Stimulated activated CD4-positive, alpha-beta T cell treated with anti-CD3 and anti-CD28 coated beads, Interleukin-1b, Interleukin-23, amount 100 ng/mL, for 4 hours (primary cell): Measurements from ENCODE around the gene ZBTB7B.

Source experiments
- DNase-seq, 2 donors: peaks; one replicate each; pipeline ENCODE4 v3.0.0-alpha.2; 2020; ENCODE audit warnings: low read depth in 2 of 2

Gene ZBTB7B

DNA sequence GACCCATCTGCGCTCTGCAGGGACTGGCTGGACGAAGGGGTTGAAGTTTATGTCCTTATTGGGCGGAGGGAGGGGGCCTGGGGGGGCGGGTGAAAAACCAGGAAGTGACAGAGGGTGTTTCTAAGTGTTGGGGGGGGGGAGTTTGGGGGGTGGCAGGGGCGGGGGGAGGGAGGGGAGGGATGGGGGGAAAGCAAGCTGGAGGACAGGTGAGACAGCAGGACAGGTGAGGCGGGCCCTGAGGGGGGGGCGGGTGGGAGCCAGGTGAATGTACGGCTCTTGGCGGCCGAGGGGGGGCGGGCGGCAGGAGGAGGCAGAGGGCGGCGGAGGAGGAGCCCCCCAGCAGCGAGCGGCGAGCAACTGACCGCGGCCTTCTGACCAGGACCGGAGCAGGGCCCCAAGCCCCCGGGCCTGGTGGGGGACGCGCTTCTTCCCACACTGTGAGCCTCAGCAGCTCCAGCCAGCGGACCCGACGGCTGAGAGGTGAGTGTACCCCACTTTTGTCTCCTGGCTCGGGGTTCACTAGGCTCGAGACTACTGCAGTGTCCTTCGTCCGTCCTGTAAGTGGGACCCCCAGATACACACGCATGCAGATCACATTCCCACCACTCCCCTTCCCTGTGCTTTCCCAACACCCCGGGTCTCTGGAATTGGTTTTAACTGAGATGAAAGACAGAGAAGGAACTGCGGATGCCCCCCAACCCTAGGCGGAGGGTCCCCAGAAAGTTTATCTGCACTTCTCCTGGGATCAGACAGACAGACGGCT is at the start of gene ZBTB7B:
Gene ZBTB7B (plus strand): TSS at position 339 of the 763 bp plus-strand sequence. CDS start 11,859 bp downstream, outside the sequence.
- no peak for DNase-seq

- no peak for DNase-seq
These were observed 49.0 kb upstream of the ZBTB7B start for GRCh38 chr1:154953611-154954038.

DNA sequence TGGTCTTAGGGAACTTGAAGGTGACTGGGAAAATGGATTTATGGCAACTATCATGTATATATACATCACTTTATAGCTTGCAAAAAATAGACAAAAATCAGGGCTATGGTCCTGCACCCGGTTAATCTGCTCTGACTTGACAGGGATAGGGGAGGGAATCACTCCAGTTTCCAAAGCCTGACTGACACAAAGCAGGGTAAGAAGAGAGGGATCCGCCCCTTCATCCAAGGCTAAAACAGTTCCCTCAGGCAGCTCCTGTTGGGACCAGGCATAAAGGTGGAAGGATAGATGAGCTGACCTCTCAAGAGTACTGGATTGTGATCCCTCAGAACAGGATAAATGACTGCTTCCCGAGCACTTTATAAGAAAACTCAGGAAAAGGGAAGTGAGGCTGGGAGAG is 48.1 kb upstream of the ZBTB7B start:
- DNase-seq: no peak

GRCh38 chr1:154955039-154955717 is 47.4 kb upstream of the ZBTB7B start:
- DNase-seq: peak; percentile 26 to 51

GRCh38 chr1:154955718-154956543 is 46.7 kb upstream of the ZBTB7B start, which contains the start of gene PBXIP1:
Gene PBXIP1 (minus strand): TSS chr1:154956099. CDS start chr1:154953721, 2,378 bp downstream.
- DNase-seq: peak; percentile 42 to 69

- DNase-seq: no peak
These were observed 46.1 kb upstream of the ZBTB7B start for GRCh38 chr1:154956544-154956941.

- DNase-seq: no peak
These were observed 45.4 kb upstream of the ZBTB7B start for GRCh38 chr1:154957091-154957657.

DNA sequence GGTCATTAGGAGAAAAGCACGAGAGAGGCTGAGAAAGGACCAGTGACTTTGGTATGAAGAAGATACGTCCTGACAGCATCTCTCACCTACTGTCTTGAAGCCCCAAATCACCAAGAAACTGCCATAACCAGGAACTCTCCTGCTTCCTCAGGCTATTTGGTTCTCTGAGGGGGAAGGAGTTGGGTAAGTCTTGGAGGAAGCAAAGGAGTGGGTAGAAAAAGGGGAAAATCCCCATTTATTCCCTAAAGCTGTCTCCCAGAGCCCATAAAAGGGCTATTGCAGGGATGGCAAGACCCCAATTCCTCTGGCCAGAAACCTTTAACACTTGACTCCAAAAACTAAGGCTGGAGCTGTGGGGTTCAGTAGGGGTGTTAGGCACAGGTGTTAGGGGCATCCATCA is 44.6 kb upstream of the ZBTB7B start:
- DNase-seq: no peak

GRCh38 chr1:154958681-154959425 is 43.7 kb upstream of the ZBTB7B start:
- DNase-seq: no peak

DNA sequence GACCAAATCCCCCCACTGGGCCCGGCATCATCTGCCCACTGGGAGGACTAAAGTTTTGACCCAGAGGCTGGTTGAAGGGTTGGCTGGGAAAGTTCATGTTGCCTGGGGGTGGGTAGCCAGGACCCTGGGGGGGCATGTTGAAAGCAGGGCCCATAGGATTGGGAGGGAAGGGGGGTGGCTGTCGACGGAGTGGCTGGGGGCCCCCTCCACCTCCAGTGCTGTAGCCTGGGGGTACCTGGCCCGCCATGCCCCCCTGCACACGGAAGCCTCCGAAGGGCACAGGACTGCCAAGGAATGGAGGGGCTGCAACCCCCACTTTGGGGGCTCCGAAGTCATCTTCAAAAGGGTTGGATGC is 43.2 kb upstream of the ZBTB7B start:
- DNase-seq: no peak

DNA sequence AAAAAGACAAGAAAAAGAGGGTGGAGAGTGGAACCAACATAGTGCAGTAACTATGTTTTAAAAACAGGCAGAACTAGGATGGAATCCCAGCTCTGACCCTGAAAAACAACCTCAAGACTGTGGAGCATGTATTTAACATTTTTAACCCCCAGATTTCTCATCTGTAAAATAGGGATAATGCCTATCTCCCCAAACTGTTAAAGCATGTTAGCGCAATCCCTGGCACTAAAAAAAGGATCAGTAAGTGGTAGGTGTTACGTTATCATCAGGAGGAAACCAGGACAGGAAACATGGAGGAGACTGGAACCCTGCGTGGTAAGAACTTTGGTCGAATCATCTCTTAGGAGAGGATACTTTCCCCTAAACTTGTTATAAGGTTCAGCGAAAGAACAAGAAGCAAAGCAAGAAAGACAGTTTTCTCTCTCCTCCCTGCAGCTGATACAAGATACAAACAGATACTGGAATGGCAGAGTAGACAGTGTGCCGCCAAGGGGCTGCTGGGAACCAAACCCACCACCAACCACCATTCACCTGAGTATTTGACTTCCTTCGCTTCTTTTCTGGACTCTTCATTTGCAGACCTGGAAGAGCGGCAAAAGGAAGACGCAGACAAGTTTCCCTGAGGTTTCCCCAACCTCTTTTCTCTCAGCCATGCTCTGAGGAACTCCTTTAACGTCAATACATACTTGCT is 42.0 kb upstream of the ZBTB7B start:
- DNase-seq: no peak

DNA sequence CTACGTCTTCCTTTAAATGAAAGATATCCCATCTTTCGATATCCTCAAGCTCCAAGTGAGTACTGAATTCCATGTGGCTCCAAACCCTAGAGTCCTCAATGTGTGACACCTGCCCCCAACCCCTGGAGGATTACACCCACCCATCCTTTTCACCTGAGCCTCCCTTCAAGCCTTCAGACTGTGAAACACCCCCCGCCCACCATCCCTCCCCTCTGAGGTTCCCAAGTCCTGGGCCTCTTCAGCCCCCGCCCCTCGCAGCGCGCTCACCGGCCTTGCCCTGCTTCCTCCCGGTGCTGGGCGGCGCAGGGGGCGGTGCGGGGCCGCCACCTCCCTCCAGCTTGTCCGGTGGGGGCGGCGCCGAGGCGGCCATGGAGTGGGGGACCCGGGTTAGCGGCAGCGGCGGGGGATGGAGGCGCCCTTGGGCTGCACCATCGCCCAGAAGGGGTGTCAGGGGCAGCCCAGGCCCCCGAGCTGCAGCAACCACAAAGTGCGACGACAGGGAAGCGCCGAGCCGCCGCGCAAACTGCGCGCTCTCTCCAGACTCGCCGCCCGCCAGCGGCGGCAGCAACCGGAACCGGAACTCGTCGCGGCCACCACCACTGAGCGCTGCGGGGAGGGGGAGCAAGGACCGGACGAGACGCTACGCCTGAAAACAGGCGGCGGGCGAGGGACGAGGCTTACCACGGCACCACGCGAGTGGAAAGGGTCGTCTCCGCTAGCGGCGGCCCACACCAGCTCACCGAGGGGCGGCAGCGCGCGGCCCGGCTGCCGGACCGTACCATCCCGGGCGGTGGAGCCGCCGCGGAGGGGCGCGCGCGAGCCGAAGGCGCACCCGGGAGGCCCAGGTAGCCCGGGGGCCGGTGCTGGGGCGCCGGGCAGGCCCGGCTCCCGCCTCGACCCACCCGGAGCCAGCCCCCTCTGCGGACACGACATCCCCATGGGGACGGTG is 41.1 kb upstream of the ZBTB7B start, which contains the start of gene PYGO2:
Gene PYGO2 (minus strand): TSS at position 576 of the 949 bp plus-strand sequence. CDS start 206 bp downstream, at position 370.
- peak; percentile 66 to 81 for DNase-seq

DNA sequence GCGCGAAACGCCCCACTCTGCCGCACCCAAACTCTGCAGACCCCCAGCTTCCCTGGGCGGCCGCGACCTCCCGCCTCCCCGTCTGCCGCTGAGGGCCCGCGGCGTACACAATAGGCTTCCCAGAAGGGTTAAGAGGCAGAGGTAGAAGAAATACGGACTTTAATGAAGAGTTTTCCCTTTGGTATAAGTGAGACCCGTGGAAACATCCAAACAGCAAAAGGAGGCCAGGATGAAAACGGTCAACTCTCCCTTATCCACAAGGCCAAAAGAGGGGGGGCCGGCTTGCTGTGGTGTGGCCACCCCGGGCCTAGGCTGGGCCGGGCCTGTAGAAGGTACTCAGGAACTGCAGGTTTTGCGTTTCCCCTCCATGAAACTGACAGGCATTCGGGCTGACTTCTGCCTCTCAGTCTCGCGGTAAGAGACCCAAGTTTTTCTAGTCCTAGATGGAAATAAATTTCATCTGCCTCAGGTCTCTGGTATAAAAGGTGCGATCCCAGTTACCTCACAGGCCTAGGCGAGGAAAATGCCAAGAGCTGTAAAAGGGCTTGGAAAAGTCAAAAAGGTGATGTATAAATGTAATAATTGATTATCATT is 40.3 kb upstream of the ZBTB7B start:
- no peak for DNase-seq

DNA sequence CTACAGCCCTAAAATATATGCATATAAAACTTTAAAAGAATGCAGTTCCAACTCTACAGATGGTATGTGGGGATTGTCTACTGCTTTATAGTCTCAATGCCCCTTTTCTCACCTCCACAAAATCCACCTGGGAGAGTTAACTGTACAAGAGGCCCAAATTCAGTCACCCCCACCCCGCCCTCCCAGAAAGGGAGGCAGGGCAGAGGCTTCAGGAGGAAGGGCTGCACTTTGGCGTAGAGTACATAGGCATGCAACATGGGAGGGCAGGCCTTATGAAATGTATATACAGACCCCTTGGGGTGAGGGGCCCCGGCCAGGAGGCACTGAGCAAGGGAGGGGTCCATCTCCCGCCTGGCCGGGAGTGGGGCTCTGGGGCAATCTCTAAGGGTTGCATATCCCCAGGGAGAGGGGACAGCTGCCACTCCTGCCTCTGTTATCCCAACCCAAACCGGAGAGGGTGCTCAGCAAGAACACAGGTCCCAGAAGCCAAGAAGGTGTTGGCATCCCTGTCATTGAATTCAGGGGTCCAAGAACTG is 39.7 kb upstream of the ZBTB7B start:
- DNase-seq: no peak

DNA sequence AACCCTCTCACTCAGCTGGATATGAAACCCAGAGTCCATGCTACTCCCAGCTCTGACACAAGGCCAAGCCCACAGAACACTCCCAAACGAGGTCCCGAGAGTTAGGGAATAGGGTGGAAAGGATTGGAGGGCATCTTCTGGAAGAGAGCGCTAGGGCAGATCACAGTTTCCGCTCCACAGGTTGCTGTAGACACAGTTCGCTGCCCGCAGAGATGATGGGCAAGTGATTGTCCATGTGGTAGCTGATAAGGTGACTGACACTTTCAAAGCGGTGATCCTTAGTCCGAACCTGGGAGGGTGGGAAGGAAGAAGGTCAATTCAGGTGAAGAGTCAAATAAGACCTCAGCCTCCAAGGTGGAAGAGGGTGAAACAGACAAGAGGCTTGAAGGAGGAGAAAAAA is 39.0 kb upstream of the ZBTB7B start:
- DNase-seq: no peak

DNA sequence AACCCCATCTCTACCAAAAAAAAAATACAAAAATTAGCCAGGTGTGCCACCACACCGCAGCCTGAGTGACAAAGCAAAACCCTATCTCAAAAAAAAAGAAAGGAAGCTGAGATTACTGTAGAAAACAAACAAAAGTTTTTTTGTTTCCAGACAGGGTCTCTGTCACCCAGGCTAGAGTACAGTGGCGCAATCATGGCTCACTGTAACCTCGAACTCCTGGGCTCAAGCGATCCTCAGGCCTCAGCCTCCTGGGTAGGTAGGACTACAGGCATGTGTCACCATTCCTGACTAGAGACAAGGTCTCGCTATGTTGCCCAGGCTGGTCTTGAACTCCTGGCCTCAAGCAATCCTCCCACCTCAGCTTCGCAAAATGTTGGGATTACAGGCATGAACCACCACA is 38.2 kb upstream of the ZBTB7B start:
- DNase-seq: no peak

DNA sequence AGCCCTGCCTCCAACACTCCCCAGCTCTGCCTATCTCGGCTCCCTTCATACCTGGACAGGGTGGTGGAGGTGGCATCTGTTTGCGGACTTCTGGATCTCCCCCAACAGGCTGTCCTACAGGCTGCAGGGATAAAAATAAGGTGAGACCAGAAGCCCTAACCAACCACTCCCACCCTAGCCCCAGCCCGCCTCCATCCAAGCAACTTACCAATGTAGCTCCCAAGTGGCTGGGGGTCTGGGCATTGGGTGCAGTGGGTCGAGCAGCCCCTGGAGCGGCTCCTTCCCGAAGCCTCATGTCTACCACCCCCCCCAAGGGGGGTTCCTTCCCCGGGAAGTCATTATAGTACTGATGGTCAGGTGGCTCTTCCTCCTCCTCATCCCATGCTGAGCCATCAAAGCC is 36.5 kb upstream of the ZBTB7B start:
- DNase-seq: no peak

GRCh38 chr1:154967331-154967950 is 35.2 kb upstream of the ZBTB7B start:
- DNase-seq: no peak
